ENCODE data around the gene EP300. TPM values are rescaled to one million over a fixed set of nuclear protein-coding genes. Genes with fewer than 3 reads are reported as not detected.

The EP300 gene
- total RNA-seq, 1 donor from 2014 or later, result 115 TPM

DNA sequence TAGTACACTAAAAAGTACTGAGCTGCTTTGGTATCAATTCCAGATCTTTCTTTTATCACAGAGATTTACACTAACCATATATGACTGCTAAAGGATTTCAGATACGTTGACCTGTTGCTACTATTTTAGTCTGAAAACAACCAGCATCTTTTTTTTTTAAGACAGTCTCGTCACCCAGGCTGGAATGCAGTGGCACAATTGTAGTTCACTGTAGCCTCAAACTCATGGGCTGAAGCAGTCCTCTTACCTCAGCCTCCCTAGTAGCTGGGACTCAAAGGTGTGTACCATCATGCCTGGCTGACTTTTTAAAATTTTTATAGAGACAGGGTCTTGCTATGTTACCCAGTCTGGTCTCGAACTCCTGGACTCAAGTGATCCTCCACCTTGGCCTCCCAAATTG is 88.5 kb downstream of the EP300 start:
- no peak for DNase-seq (ENCODE audit: low spot score)
- peaks cover 17% of the 10 kb centered on the region for H3K4me1 Mint-ChIP-seq (ENCODE audit: unreplicated experiment)

DNA sequence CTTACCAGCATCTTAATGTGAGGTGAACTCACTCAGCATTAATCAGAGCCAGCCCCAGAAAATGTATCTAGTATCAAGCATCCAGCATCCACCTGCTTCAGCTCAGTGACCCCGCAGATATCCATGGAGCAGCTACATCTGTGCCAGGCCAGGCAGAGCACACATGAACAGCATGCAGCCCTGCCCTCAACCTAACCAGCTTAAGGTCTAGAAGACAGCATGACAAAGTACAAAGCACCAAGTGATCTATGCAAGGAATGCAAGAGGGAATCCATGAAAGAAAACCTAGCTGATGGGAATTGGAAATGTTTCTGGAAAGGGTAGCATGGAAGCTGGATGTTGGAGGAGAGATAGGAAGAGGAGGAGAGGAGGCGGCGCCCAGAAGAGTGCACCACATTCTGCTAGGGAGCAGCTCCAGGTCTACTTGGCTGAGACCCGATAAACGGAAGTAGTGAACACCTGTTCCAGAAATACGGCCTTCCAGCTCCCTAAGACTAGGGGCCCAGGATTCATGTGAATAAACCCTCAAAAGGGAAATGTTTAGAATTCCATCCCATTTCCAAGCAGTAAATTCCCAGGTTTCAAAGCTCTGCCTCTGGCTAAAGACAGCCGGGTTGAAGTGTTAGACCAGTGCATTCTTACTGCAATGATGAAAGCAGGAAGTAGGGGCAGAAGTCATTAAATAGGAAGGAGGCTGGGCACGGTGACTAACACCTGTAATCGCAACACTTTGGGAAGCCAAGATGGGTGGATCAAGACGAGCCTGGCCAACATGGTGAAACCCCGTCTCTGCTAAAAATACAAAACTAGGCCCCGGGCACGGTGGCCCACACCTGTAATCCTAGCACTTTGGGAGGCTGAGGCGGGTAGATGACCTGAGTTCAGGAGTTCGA is 89.2 kb downstream of the EP300 start:
- peaks cover 13% of the 10 kb centered on the region for H3K27me3 Mint-ChIP-seq (ENCODE audit: unreplicated experiment)

More for the DNA sequence above, 88.5 kb downstream of the EP300 start:
- peaks cover 39% of the 10 kb centered on the region for H3K36me3 Mint-ChIP-seq (ENCODE audit: low read depth, unreplicated experiment)
- TF ChIP-seq, protein P1, sequence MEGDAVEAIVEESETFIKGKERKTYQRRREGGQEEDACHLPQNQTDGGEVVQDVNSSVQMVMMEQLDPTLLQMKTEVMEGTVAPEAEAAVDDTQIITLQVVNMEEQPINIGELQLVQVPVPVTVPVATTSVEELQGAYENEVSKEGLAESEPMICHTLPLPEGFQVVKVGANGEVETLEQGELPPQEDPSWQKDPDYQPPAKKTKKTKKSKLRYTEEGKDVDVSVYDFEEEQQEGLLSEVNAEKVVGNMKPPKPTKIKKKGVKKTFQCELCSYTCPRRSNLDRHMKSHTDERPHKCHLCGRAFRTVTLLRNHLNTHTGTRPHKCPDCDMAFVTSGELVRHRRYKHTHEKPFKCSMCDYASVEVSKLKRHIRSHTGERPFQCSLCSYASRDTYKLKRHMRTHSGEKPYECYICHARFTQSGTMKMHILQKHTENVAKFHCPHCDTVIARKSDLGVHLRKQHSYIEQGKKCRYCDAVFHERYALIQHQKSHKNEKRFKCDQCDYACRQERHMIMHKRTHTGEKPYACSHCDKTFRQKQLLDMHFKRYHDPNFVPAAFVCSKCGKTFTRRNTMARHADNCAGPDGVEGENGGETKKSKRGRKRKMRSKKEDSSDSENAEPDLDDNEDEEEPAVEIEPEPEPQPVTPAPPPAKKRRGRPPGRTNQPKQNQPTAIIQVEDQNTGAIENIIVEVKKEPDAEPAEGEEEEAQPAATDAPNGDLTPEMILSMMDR (IDR thresholded peaks at IDR 0.05; ENCODE audit: unreplicated experiment), result no peak
- H3K4me3 Mint-ChIP-seq (ENCODE audit: unreplicated experiment), result no peak overlapping the region
- H3K27me3 Mint-ChIP-seq (ENCODE audit: unreplicated experiment), result peaks cover 16% of the 10 kb centered on the region
- H3K9me3 Mint-ChIP-seq (ENCODE audit: unreplicated experiment), result no peaks in the 10 kb centered on the region
- peak overlapping the region; percentile 3 for H3K27ac Mint-ChIP-seq (ENCODE audit: unreplicated experiment)

DNA sequence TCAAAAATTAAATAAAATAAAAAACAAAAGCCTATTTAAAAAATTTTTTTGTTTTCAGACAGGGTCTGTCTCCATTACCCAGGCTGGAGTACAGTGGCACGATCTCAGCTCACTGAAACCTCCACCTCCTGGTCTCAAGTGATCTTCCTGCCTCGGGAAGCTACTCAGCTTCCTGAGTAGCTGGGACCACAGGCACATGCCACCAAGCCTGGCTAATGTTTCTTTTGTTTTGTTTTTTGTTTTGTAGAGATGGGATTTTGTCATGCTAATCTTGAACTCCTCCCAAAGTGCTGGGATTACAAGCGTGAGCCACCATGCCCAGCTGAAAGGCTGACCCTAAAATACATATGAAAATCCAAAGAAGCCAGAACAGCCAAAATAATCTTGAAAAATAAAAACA is 92.3 kb downstream of the EP300 start:
- TF ChIP-seq, protein P1 (IDR thresholded peaks at IDR 0.05; ENCODE audit: unreplicated experiment), result no peak
- Mint-ChIP-seq H3K27me3 (ENCODE audit: unreplicated experiment) (peaks cover 4% of the 10 kb centered on the region), H3K4me1 (ENCODE audit: unreplicated experiment) (peaks cover 5% of the 10 kb centered on the region), H3K27ac (ENCODE audit: unreplicated experiment) (peak overlapping the region; percentile 61), H3K36me3 (ENCODE audit: low read depth, unreplicated experiment) (peaks cover 8% of the 10 kb centered on the region), H3K9me3 (ENCODE audit: unreplicated experiment) (no peaks in the 10 kb centered on the region), H3K4me3 (ENCODE audit: unreplicated experiment) (no peak overlapping the region)
- DNase-seq (ENCODE audit: low spot score), result no peak

More for the DNA sequence above, 89.2 kb downstream of the EP300 start:
- Mint-ChIP-seq H3K4me1 (ENCODE audit: unreplicated experiment) (peaks cover 11% of the 10 kb centered on the region), H3K4me3 (ENCODE audit: unreplicated experiment) (no peak overlapping the region), H3K9me3 (ENCODE audit: unreplicated experiment) (no peaks in the 10 kb centered on the region), H3K36me3 (ENCODE audit: low read depth, unreplicated experiment) (peaks cover 33% of the 10 kb centered on the region), H3K27ac (ENCODE audit: unreplicated experiment) (peak overlapping the region; percentile 3)
- no peak for DNase-seq (ENCODE audit: low spot score)
- TF ChIP-seq, protein P1 (IDR thresholded peaks at IDR 0.05; ENCODE audit: unreplicated experiment), result no peak

DNA sequence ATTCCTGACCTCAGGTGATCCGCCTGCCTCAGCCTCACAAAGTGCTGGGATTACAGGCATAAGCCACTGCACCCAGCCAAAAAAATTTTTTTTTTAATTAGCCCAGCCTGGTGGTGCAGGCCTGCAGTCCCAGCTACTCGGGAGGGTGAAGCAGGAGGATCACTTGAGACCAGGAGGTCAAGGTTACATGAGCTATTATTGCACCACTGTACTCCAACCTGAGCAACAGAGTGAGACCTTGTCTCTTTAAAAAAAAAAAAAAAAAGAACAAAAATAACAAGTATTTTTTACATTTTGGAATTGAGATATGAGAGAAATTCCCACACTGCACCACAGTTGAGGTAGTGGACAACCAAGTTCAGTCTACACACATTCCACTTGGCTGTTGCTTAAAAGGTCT is 99.1 kb downstream of the EP300 start:
- Mint-ChIP-seq H3K4me3 (ENCODE audit: unreplicated experiment) (no peak overlapping the region), H3K9me3 (ENCODE audit: unreplicated experiment) (no peaks in the 10 kb centered on the region), H3K27me3 (ENCODE audit: unreplicated experiment) (peaks cover 5% of the 10 kb centered on the region), H3K27ac (ENCODE audit: unreplicated experiment) (no peak overlapping the region), H3K4me1 (ENCODE audit: unreplicated experiment) (no peaks in the 10 kb centered on the region), H3K36me3 (ENCODE audit: low read depth, unreplicated experiment) (peaks cover 3% of the 10 kb centered on the region)
- no peak for DNase-seq (ENCODE audit: low spot score)
- TF ChIP-seq, protein P1 (IDR thresholded peaks at IDR 0.05; ENCODE audit: unreplicated experiment), result no peak

DNA sequence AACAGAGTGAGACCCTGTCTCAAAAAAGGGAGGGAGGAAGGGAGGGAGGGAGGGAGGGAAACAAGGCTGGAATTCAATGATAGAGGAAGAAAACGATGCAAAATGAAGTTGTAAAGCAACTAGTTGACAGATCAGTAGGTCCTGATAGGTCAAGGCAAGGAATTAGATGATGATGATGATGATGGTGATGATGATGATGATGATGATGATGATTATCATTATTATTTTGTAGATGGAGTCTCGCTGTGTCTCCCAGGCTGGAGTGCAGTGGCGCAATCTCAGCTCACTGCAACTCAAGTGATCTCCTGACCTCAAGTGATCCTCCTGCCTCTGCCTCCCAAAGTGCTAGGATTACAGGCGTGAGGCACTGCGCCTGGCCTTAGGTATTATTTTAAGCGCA is 101.4 kb downstream of the EP300 start:
- Mint-ChIP-seq H3K27me3 (ENCODE audit: unreplicated experiment) (peaks cover 4% of the 10 kb centered on the region), H3K36me3 (ENCODE audit: low read depth, unreplicated experiment) (peaks cover 3% of the 10 kb centered on the region)

More for the DNA sequence above, 101.4 kb downstream of the EP300 start:
- Mint-ChIP-seq H3K4me3 (ENCODE audit: unreplicated experiment) (no peak overlapping the region), H3K27ac (ENCODE audit: unreplicated experiment) (no peak overlapping the region), H3K4me1 (ENCODE audit: unreplicated experiment) (peaks cover 3% of the 10 kb centered on the region), H3K9me3 (ENCODE audit: unreplicated experiment) (no peaks in the 10 kb centered on the region)
- no peak for DNase-seq (ENCODE audit: low spot score)
- TF ChIP-seq, protein P1 (IDR thresholded peaks at IDR 0.05; ENCODE audit: unreplicated experiment), result no peak
